K562 (cell line): ENCODE measurements around the gene IREB2. TPM values are rescaled to one million over a fixed set of nuclear protein-coding genes. Genes with fewer than 3 reads are reported as not detected.

Experiments
- ATAC-seq: fragments of 200-7000 bp; cut with Tn5 transposase; 3 replicates; pipeline ENCODE4 v1.9.1; 2020; ENCODE audit warnings: moderate library complexity
- BruUV-seq: library from RNA; stranded (reverse); fragments of 400-500 nt; replicated peaks from 2 replicates; lab custom pipeline; 2021; lab: Mats Ljungman, UMichigan
- CTCF ChIA-PET: fragments of 300-600 bp; formaldehyde crosslinking; extraction: SDS; loops from one replicate; lab custom pipeline; 2021; ENCODE audit warnings: low intra/inter-chr PET ratio; lab: Yijun Ruan, JAX
- POLR2A ChIA-PET: fragments of 300-600, 350-650 bp; sonication (Branson Sonifier 250); formaldehyde crosslinking; extraction: SDS; loops from one replicate; lab custom pipeline; 2021; ENCODE audit warnings: antibody characterized with exemption, inconsistent platforms; lab: Yijun Ruan, JAX
- DNase-seq, 4 experiments: peaks; one replicate each; pipeline versions ENCODE4 v3.0.0 to v3.0.0-alpha.2; 2011 to 2018; ENCODE audit warnings: low spot score in 3 of 4, mixed read lengths in 3 of 4; ENCODE audit errors: extremely low read depth in 1 of 4
- FAIRE-seq: peaks from 2 replicates; lab custom pipeline; 2011; peaks lifted over from hg19 to GRCh38; lab: Jason Lieb, UNC
- H2AFZ ChIP-seq: 2 replicates; pipeline ENCODE4 v1.6.0; 2011; ENCODE audit warnings: low read depth, low read length, control low read depth, inconsistent platforms
- H3K27ac ChIP-seq: fragments of 200-600 bp; 3 replicates; pipeline ENCODE4 v1.8.0; 2011; ENCODE audit warnings: low read depth, mild to moderate bottlenecking, control low read depth, inconsistent platforms, low read length, moderate library complexity, mixed read lengths; ENCODE audit errors: extremely low read depth
- H3K27me3 ChIP-seq, 2 experiments: fragments of 300-600 bp in 1 of 2; 2 replicates in 1 of 2; 3 replicates in 1 of 2; pipeline versions ENCODE4 v1.6.0 to v1.8.0; 2011; ENCODE audit warnings: inconsistent platforms in 2 of 2, low read length in 2 of 2, mild to moderate bottlenecking in 1 of 2, mixed read lengths in 1 of 2, moderate library complexity in 1 of 2; ENCODE audit not compliant: control insufficient read depth in 2 of 2, insufficient read depth in 2 of 2
- H3K36me3 ChIP-seq: fragments of 300-600 bp; 3 replicates; pipeline ENCODE4 v1.8.0; 2011; ENCODE audit warnings: mild to moderate bottlenecking, low read length, inconsistent platforms; ENCODE audit not compliant: control insufficient read depth, insufficient read depth
- H3K4me1 ChIP-seq, 2 experiments: fragments of 200-600 bp in 1 of 2; replicated peaks in 1 of 2; 2 replicates in 1 of 2; 3 replicates in 1 of 2; pipeline versions ENCODE4 v1.5.1 to v1.8.0; 2011; ENCODE audit warnings: inconsistent platforms in 2 of 2, low read length in 2 of 2, mild to moderate bottlenecking in 1 of 2, mixed read lengths in 1 of 2, moderate library complexity in 1 of 2; ENCODE audit not compliant: control insufficient read depth in 2 of 2, insufficient read depth in 2 of 2
- H3K4me2 ChIP-seq: 2 replicates; pipeline ENCODE4 v1.6.1; 2011; ENCODE audit warnings: low read length, control low read depth, inconsistent platforms, mixed read lengths; ENCODE audit not compliant: insufficient read depth
- H3K4me3 ChIP-seq: fragments of 200-600 bp; sonication (generic), shearing (Covaris generic); 2 replicates; pipeline ENCODE4 v1.5.1; 2016; ENCODE audit warnings: control low read depth, inconsistent platforms
- H3K79me2 ChIP-seq: fragments of 200-600 bp; 3 replicates; pipeline ENCODE4 v1.8.0; 2011; ENCODE audit warnings: low read length, inconsistent platforms; ENCODE audit not compliant: control insufficient read depth, insufficient read depth
- H3K9ac ChIP-seq, 2 experiments: 2 replicates each; pipeline versions ENCODE4 v1.6.0 to v1.6.1; 2011; ENCODE audit warnings: low read depth in 2 of 2, low read length in 2 of 2, control low read depth in 1 of 2, inconsistent platforms in 1 of 2, mild to moderate bottlenecking in 1 of 2, mixed read lengths in 1 of 2; ENCODE audit not compliant: insufficient read depth in 1 of 2
- H3K9me1 ChIP-seq: one replicate; pipeline ENCODE4 v1.6.0; 2011; ENCODE audit warnings: inconsistent platforms, mild to moderate bottlenecking, low read length, moderate library complexity; ENCODE audit not compliant: control insufficient read depth, insufficient read depth
- H3K9me3 ChIP-seq: replicated peaks from 2 replicates; pipeline ENCODE4 v1.5.1; 2011; ENCODE audit warnings: low read depth, low read length, inconsistent platforms; ENCODE audit not compliant: control insufficient read depth, insufficient read depth
- H4K20me1 ChIP-seq: replicated peaks from 2 replicates; pipeline ENCODE4 v1.6.1; 2011; ENCODE audit warnings: low read length, inconsistent platforms, mixed read lengths; ENCODE audit not compliant: control insufficient read depth, insufficient read depth
- ERF ChIP-seq: fragments of 450-650 bp; formaldehyde crosslinking; IDR thresholded peaks from 2 replicates; pipeline ENCODE4 v1.4.0; 2020; ENCODE audit warnings: mild to moderate bottlenecking, mixed read lengths
- GABPB2 ChIP-seq: fragments of 250-450 bp; sonication (Bioruptor Pico); conservative IDR thresholded peaks from 2 replicates; pipeline ENCODE4 v1.5.1; 2021; ENCODE audit warnings: mild to moderate bottlenecking
- PYGO2 ChIP-seq: fragments of 450-650 bp; IDR thresholded peaks from 2 replicates; pipeline ENCODE4 v1.6.1; 2016; ENCODE audit warnings: mild to moderate bottlenecking, missing genetic modification characterization, moderate library complexity, missing compliant biosample characterization
- RB1 ChIP-seq: fragments of 450-650 bp; IDR thresholded peaks from 2 replicates; pipeline ENCODE4 v1.6.1; 2017; ENCODE audit warnings: low read depth, mild to moderate bottlenecking
- SREBF1 ChIP-seq: fragments of 150-350 bp; IDR thresholded peaks from 2 replicates; pipeline ENCODE4 v1.6.1; 2014; ENCODE audit warnings: antibody characterized with exemption, low read depth, low read length, borderline replicate concordance
- THRAP3 ChIP-seq: fragments of 450-650 bp; IDR thresholded peaks from 2 replicates; pipeline ENCODE4 v1.6.1; 2016; ENCODE audit warnings: mild to moderate bottlenecking, inconsistent platforms, borderline replicate concordance
- ZNF224 ChIP-seq: sonication (generic); formaldehyde crosslinking; IDR thresholded peaks from 2 replicates; pipeline ENCODE4 v1.8.0; 2022; ENCODE audit warnings: mild to moderate bottlenecking, missing genetic modification reagents
- ZNF445 ChIP-seq: fragments of 250-450 bp; sonication (Bioruptor Pico); IDR thresholded peaks from 2 replicates; pipeline ENCODE4 v1.4.0; 2020; ENCODE audit warnings: low read depth, mild to moderate bottlenecking, moderate library complexity
- ZNF75A ChIP-seq: fragments of 450-650 bp; formaldehyde crosslinking; IDR thresholded peaks from 2 replicates; pipeline ENCODE4 v1.4.0; 2020; ENCODE audit warnings: mild to moderate bottlenecking
- WGBS: fragments of 100-300 bp; shearing (Covaris generic); methylation state at CpG from one replicate; pipeline ENCODE4 v1.1.6; 2016; ENCODE audit warnings: low coverage, mixed read lengths; ENCODE audit not compliant: insufficient coverage; ENCODE audit errors: missing lambda C conversion rate; 5-methylcytosine and 5-hydroxymethylcytosine counted together
- in situ Hi-C: fragments of 300-500 bp; cut with MboI; formaldehyde crosslinking; loops from 4 replicates; pipeline ENCODE4 v1.15.0; 2018; ENCODE audit warnings: inconsistent platforms, mixed read lengths
- intact Hi-C: fragments of 100-400 bp; cut with micrococcal nuclease; formaldehyde crosslinking; loops from 2 replicates; pipeline ENCODE4 v1.14.2; 2022
- polyA plus RNA-seq, 8 experiments: library from polyadenylated mRNA; depleted of rRNA in 4 of 8; stranded (reverse) in 5 of 8; unstranded in 3 of 8; fragments of >200 nt; fragmentation: Nextera tagmentation in 2 of 8; fragmentation: Illumina TruSeq in 1 of 8; extraction: Ambion mirVana in 2 of 8; extraction: Trizol in 1 of 8; gene quantifications; 2 replicates each; pipeline versions ENCODE4 v1.2.1 to v1.2.3, GENCODE V29; 2011 to 2014; ENCODE audit warnings: inconsistent platforms in 1 of 8, missing spikeins in 1 of 8
- total RNA-seq, 7 experiments: library from RNA; depleted of rRNA in 6 of 7; stranded (reverse); fragments of >200 nt in 6 of 7; fragmentation: Illumina TruSeq in 2 of 7; extraction: Trizol in 2 of 7; gene quantifications; 2 replicates each; pipeline versions ENCODE4 v1.2.1 to v1.2.3, GENCODE V29; 2011 to 2021; ENCODE audit warnings: low replicate concordance in 1 of 7

Gene IREB2
- total and polyA plus RNA-seq, 9 of the 15 experiments (the other 6 are each of a cell fraction or from before 2014, with no cell fraction given): 16.8 to 61.7 (median 34.0) TPM

- ATAC-seq (no peak), FAIRE-seq (peak; percentile 51), DNase-seq (no peak)
- in situ Hi-C loops (no loop called here), intact Hi-C loops (no loop called here)
- Histone ChIP-seq H4K20me1 (no peaks in the 10 kb centered on the region), H2AFZ (no peak overlapping the region), H3K4me2 (no peak overlapping the region), H3K79me2 (no peaks in the 10 kb centered on the region), H3K9me1 (no peaks in the 10 kb centered on the region), H3K4me1 (peaks cover 0 to 11% of the 10 kb centered on the region in 2 experiments; a peak in 1 of 5 replicates), H3K36me3 (no peaks in the 10 kb centered on the region), H3K27ac (no peak overlapping the region), H3K27me3 (peaks cover 29 to 57% of the 10 kb centered on the region in 2 experiments; a peak in 4 of 5 replicates), H3K9ac (no peak overlapping the region)
- ChIA-PET POLR2A (interaction anchor here (0.9 to 1.2 kb wide), 2 partner anchors 9 to 16 kb away, joined by 3 read pairs; no protein-coding TSS in a partner anchor), CTCF (no interaction called here)
- 0% methylated on average over 2 of the region's 2 CpGs for WGBS
- no TSS peak for BruUV-seq
- TF ChIP-seq RB1: no peak
- TF ChIP-seq, all 486 proteins: peak for 0
- Histone ChIP-seq H3K9me3 (no peaks in the 10 kb centered on the region; the same call in 1 of the 2 replicates), H3K4me3 (no peak overlapping the region)
These were observed 29.1 kb upstream of the IREB2 start for GRCh38 chr15:78408961-78409360.

GRCh38 chr15:78411061-78411460 lies 27.0 kb upstream of the IREB2 start:
- no peak overlapping the region for H3K27ac ChIP-seq
- H3K27me3 ChIP-seq: peaks cover 23 to 45% of the 10 kb centered on the region in 2 experiments
- no peaks in the 10 kb centered on the region for H3K79me2 ChIP-seq
- FAIRE-seq: no peak
- no peak overlapping the region for H3K4me3 ChIP-seq
- ChIA-PET POLR2A (interaction anchor here (1.0 to 1.4 kb wide), 3 partner anchors 9 to 16 kb away, joined by 3 to 4 read pairs (median 4); no protein-coding TSS in a partner anchor), CTCF (no interaction called here)
- BruUV-seq: no TSS peak
- no peaks in the 10 kb centered on the region for H4K20me1 ChIP-seq
- no peak overlapping the region for H3K4me2 ChIP-seq
- no peak for DNase-seq
- no peak overlapping the region for H3K9ac ChIP-seq
- no peaks in the 10 kb centered on the region for H3K4me1 ChIP-seq
- no peaks in the 10 kb centered on the region for H3K9me3 ChIP-seq
- no peak for ATAC-seq
- in situ Hi-C loops: no loop called here
- no peaks in the 10 kb centered on the region for H3K9me1 ChIP-seq
- H2AFZ ChIP-seq: no peak overlapping the region
- no peaks in the 10 kb centered on the region for H3K36me3 ChIP-seq
- intact Hi-C loops: no loop called here
- 0% methylated on average over 1 of the region's 1 CpG for whole genome bisulfite sequencing
- no peak for TF ChIP-seq THRAP3
- no peak for TF ChIP-seq ZNF75A (CRISPR knock-in tag)
- TF ChIP-seq ZNF445 (CRISPR knock-in tag): no peak
- no peak for TF ChIP-seq GABPB2 (CRISPR knock-in tag)
- no peak for TF ChIP-seq ZNF224 (CRISPR knock-in tag)
- TF ChIP-seq ERF (CRISPR knock-in tag): no peak
- TF ChIP-seq PYGO2: no peak
- TF ChIP-seq SREBF1: no peak
- TF ChIP-seq, all 486 proteins: peak for 0
